ENCODE measurements around the gene AP2A2.

- no peak for TF ChIP-seq CTCF (IDR thresholded peaks at IDR 0.05)
- no peak for TF ChIP-seq POLR2A (IDR thresholded peaks at IDR 0.05)
These were observed 103.4 kb downstream of the AP2A2 start for GRCh38 chr11:1029051-1029450.

Measured in vagina (tissue), 2 donors.